Neutrophil (primary cell): ENCODE results near the gene MS4A15.

ENCODE experiments used
- H3K27ac ChIP-seq: fragments of 200-600 bp; sonication (generic); 2 replicates; pipeline ENCODE4 v1.5.1; 2016; ENCODE audit warnings: mild to moderate bottlenecking, moderate library complexity
- H3K27me3 ChIP-seq: fragments of 200-600 bp; sonication (generic); 2 replicates; pipeline ENCODE4 v1.6.0; 2016; ENCODE audit warnings: mild to moderate bottlenecking
- H3K36me3 ChIP-seq: fragments of 200-600 bp; sonication (generic); 2 replicates; pipeline ENCODE4 v1.5.1; 2017
- H3K4me1 ChIP-seq, 2 experiments: fragments of 200-600 bp in 1 of 2; sonication (generic) in 1 of 2; 1 replicate in 1 of 2; 2 replicates in 1 of 2; pipeline versions ENCODE4 v1.5.1 to v1.6.1; 2013 to 2016; ENCODE audit warnings: low read depth in 1 of 2, low read length in 1 of 2, mild to moderate bottlenecking in 1 of 2, moderate library complexity in 1 of 2; ENCODE audit not compliant: control insufficient read depth in 1 of 2, insufficient read depth in 1 of 2
- H3K4me3 ChIP-seq, 2 experiments: fragments of 200-600 bp in 1 of 2; sonication (generic) in 1 of 2; 1 replicate in 1 of 2; 2 replicates in 1 of 2; pipeline ENCODE4 v1.5.1; 2013 to 2016; ENCODE audit warnings: low read depth in 1 of 2, low read length in 1 of 2, mild to moderate bottlenecking in 1 of 2, moderate library complexity in 1 of 2
- H3K9me3 ChIP-seq: fragments of 200-600 bp; sonication (generic); 2 replicates; pipeline ENCODE4 v1.5.1; 2016
- TF ChIP-seq, protein P1 (sequence below): fragments of 200-600 bp; sonication (generic); IDR thresholded peaks from 2 replicates; pipeline ENCODE4 v1.5.1; 2016; ENCODE audit warnings: antibody characterized with exemption

The MS4A15 gene

DNA sequence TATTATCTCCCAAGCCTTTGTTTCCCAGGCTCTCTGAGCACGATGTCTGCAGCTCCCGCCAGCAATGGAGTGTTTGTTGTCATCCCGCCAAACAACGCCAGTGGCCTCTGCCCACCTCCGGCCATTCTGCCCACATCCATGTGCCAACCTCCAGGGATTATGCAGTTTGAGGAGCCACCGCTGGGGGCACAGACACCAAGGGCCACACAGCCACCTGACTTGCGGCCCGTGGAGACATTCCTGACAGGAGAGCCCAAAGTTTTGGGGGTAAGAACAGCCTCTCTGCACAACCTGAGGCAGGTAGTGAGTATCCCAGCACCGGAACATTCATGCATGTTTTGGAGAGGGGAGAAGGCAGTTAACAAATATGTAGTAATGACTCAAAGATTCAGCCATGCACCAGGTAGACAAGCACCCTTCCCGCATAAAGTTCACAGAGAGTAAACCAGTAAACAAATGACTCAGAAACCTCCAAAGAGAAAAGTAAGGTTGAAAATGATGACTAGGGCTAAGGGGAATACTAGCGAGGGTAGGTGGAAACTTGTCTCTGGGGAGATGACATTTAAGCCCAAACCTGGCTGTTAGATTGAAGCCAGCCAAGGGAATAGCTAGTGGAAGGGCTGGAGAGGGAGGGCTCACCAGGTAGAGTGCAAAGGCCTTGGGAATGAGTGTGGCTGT, 7.2 kb downstream of the MS4A15 start:
- H3K4me1 ChIP-seq = peaks cover 0 to 3% of the 10 kb centered on the region in 2 experiments
- H3K36me3 ChIP-seq = no peaks in the 10 kb centered on the region
- H3K27me3 ChIP-seq = peaks cover 19% of the 10 kb centered on the region
- no peak overlapping the region for H3K27ac ChIP-seq
- no peaks in the 10 kb centered on the region for H3K9me3 ChIP-seq
- H3K4me3 ChIP-seq = no peak overlapping the region
- TF ChIP-seq, protein P1, sequence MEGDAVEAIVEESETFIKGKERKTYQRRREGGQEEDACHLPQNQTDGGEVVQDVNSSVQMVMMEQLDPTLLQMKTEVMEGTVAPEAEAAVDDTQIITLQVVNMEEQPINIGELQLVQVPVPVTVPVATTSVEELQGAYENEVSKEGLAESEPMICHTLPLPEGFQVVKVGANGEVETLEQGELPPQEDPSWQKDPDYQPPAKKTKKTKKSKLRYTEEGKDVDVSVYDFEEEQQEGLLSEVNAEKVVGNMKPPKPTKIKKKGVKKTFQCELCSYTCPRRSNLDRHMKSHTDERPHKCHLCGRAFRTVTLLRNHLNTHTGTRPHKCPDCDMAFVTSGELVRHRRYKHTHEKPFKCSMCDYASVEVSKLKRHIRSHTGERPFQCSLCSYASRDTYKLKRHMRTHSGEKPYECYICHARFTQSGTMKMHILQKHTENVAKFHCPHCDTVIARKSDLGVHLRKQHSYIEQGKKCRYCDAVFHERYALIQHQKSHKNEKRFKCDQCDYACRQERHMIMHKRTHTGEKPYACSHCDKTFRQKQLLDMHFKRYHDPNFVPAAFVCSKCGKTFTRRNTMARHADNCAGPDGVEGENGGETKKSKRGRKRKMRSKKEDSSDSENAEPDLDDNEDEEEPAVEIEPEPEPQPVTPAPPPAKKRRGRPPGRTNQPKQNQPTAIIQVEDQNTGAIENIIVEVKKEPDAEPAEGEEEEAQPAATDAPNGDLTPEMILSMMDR = no peak

- Histone ChIP-seq H3K27me3 (peaks cover 10% of the 10 kb centered on the region), H3K4me3 (no peak overlapping the region), H3K27ac (no peak overlapping the region), H3K9me3 (no peaks in the 10 kb centered on the region), H3K36me3 (no peaks in the 10 kb centered on the region), H3K4me1 (no peaks in the 10 kb centered on the region)
- TF ChIP-seq, protein P1 = no peak
Observed at GRCh38 chr11:60764879-60765278, 8.2 kb downstream of the MS4A15 start.

DNA sequence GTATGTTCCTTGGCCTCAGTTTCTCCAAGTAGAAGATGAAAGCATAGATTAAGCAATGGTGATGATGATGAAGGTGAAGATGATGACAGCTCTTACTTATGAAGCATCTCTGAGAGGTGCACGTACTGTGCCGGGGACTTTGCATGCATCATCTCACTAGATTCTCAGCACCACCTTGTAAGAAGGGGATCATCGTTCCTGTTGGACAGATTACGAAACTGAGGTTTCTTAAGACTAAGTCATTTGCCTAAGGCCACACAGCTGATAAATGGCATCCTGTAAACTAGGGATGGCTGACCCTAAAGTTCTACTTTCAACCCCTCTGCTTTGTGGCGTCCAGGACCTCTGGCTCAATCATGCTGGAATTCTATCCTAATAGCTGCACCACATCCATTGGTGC, 8.7 kb downstream of the MS4A15 start:
- Histone ChIP-seq H3K27me3 (peaks cover 10% of the 10 kb centered on the region), H3K36me3 (no peaks in the 10 kb centered on the region), H3K27ac (no peak overlapping the region), H3K4me1 (no peaks in the 10 kb centered on the region), H3K9me3 (no peaks in the 10 kb centered on the region), H3K4me3 (no peak overlapping the region)
- TF ChIP-seq, protein P1 = no peak

DNA sequence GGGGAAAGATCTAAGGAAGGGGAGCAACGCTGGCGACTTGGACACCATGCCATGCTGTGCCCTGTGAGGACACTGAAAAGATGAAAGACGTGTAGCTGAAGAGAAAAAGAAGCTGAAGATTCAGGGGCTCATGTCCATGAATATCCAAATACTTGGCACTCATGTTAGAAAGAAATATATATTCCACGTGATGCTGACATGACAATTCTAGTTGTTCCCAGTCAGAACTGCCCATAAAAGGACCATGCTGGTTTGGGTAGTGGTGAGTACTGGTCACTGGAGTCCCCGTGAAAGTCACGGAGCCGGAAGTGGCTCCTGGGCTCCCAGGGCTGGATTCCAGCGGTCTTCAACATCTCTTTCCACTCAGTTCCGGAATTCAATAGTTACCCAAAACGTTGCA, 9.9 kb downstream of the MS4A15 start:
- no peak overlapping the region for H3K4me3 ChIP-seq
- peaks cover 10% of the 10 kb centered on the region for H3K27me3 ChIP-seq
- TF ChIP-seq, protein P1 = no peak
- no peak overlapping the region for H3K27ac ChIP-seq
- no peaks in the 10 kb centered on the region for H3K9me3 ChIP-seq
- H3K4me1 ChIP-seq = no peaks in the 10 kb centered on the region
- H3K36me3 ChIP-seq = no peaks in the 10 kb centered on the region

DNA sequence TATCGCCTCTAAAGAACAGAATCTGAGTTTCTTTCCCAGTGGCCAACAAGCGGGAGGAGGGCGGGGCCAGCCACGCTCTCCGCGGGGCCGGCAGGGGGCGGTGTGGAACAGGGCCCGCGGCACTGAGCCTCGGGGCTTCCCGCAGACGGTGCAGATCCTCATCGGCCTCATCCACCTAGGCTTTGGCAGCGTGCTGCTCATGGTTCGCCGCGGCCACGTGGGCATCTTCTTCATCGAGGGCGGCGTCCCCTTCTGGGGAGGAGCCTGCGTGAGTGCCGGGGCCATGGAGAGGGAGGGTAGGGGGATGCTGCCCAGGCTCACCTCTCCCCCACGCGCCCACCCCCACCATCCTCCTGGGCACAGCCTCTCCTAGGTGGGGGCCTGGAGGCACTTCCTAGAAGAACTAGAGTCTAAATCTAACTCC, 10.7 kb downstream of the MS4A15 start:
- Histone ChIP-seq H3K36me3 (no peaks in the 10 kb centered on the region), H3K4me1 (no peaks in the 10 kb centered on the region), H3K27ac (no peak overlapping the region), H3K27me3 (peaks cover 10% of the 10 kb centered on the region), H3K4me3 (no peak overlapping the region), H3K9me3 (no peaks in the 10 kb centered on the region)
- TF ChIP-seq, protein P1 = no peak
